Kidney epithelial cell (primary cell): ENCODE results near the gene SNAPC3. TPM values are rescaled to one million over a fixed set of nuclear protein-coding genes. Genes with fewer than 3 reads are reported as not detected.

Experiments
- DNase-seq: peaks from one replicate; pipeline ENCODE4 v3.0.0-alpha.2; 2010; ENCODE audit warnings: low read depth
- H3K27me3 ChIP-seq: 2 replicates; pipeline ENCODE4 v1.6.0; 2011; ENCODE audit warnings: low read length; ENCODE audit not compliant: control insufficient read depth, insufficient read depth
- H3K36me3 ChIP-seq: 2 replicates; pipeline ENCODE4 v1.5.1; 2011; ENCODE audit warnings: low read length; ENCODE audit not compliant: control insufficient read depth, insufficient read depth
- H3K4me3 ChIP-seq: 2 replicates; pipeline ENCODE4 v1.5.1; 2011; ENCODE audit warnings: low read depth, mild to moderate bottlenecking, control low read depth, low read length
- CTCF ChIP-seq: IDR thresholded peaks from 2 replicates; pipeline ENCODE4 v1.5.1; 2011; ENCODE audit warnings: mild to moderate bottlenecking, moderate library complexity, low read length, control low read depth, inconsistent platforms; ENCODE audit not compliant: insufficient read depth, poor library complexity, severe bottlenecking
- total RNA-seq: library from RNA; depleted of rRNA; stranded (reverse); fragments of >200 nt; gene quantifications from 2 replicates; pipeline ENCODE4 v1.2.3, GENCODE V29; 2015

Gene SNAPC3
- total RNA-seq, 1 donor from 2014 or later: 23.2 TPM

GRCh38 chr9:15400281-15400941, 22.3 kb upstream of the SNAPC3 start:
- no peak for DNase-seq
- Histone ChIP-seq H3K36me3 (no peaks in the 10 kb centered on the region), H3K27me3 (no peaks in the 10 kb centered on the region), H3K4me3 (no peak overlapping the region)
- no peak for TF ChIP-seq CTCF

- TF ChIP-seq CTCF: no peak
- Histone ChIP-seq H3K27me3 (no peaks in the 10 kb centered on the region), H3K36me3 (no peaks in the 10 kb centered on the region), H3K4me3 (no peak overlapping the region)
- no peak for DNase-seq
These were observed 21.4 kb upstream of the SNAPC3 start for GRCh38 chr9:15401266-15401665.

GRCh38 chr9:15403155-15403554, 19.5 kb upstream of the SNAPC3 start:
- no peak for DNase-seq
- no peak overlapping the region for H3K4me3 ChIP-seq
- H3K27me3 ChIP-seq: no peaks in the 10 kb centered on the region
- H3K36me3 ChIP-seq: no peaks in the 10 kb centered on the region
- TF ChIP-seq CTCF: peak; percentile 34

GRCh38 chr9:15404171-15404570, 18.5 kb upstream of the SNAPC3 start:
- no peaks in the 10 kb centered on the region for H3K36me3 ChIP-seq
- TF ChIP-seq CTCF: no peak
- no peaks in the 10 kb centered on the region for H3K27me3 ChIP-seq
- H3K4me3 ChIP-seq: no peak overlapping the region
- no peak for DNase-seq

- Histone ChIP-seq H3K36me3 (no peaks in the 10 kb centered on the region), H3K4me3 (no peak overlapping the region), H3K27me3 (no peaks in the 10 kb centered on the region)
- TF ChIP-seq CTCF: peak; percentile 43
- DNase-seq: no peak
These were observed 5.8 kb upstream of the SNAPC3 start for GRCh38 chr9:15416880-15417279.

GRCh38 chr9:15417626-15418025, 5.0 kb upstream of the SNAPC3 start:
- no peak for DNase-seq
- H3K27me3 ChIP-seq: no peaks in the 10 kb centered on the region
- no peak for TF ChIP-seq CTCF
- H3K36me3 ChIP-seq: no peaks in the 10 kb centered on the region
- no peak overlapping the region for H3K4me3 ChIP-seq
